Osteoblast (primary cell): ENCODE data around the gene SCAND1. TPM values are rescaled to one million over a fixed set of nuclear protein-coding genes. Genes with fewer than 3 reads are reported as not detected.

Experiments used
- DNase-seq: peaks from one replicate; pipeline ENCODE4 v3.0.0; 2011; ENCODE audit warnings: low spot score, mixed read lengths; ENCODE audit not compliant: insufficient read length; ENCODE audit errors: missing footprints
- H2AFZ ChIP-seq: 2 replicates; pipeline ENCODE4 v1.6.0; 2011; ENCODE audit warnings: mild to moderate bottlenecking, low read length
- H3K27ac ChIP-seq: 2 replicates; pipeline ENCODE4 v1.5.1; 2011; ENCODE audit warnings: mild to moderate bottlenecking, low read depth, low read length, moderate library complexity
- H3K27me3 ChIP-seq: 2 replicates; pipeline ENCODE4 v1.6.0; 2012; ENCODE audit warnings: mild to moderate bottlenecking, control low read depth, inconsistent platforms, low read length, moderate library complexity; ENCODE audit not compliant: insufficient read depth
- H3K36me3 ChIP-seq: 2 replicates; pipeline ENCODE4 v1.5.1; 2011; ENCODE audit warnings: mild to moderate bottlenecking, low read length, control low read depth, moderate library complexity; ENCODE audit not compliant: insufficient read depth
- H3K4me1 ChIP-seq: 2 replicates; pipeline ENCODE4 v1.5.1; 2011; ENCODE audit warnings: mild to moderate bottlenecking, low read length, control low read depth, moderate library complexity; ENCODE audit not compliant: insufficient read depth
- H3K4me2 ChIP-seq: 2 replicates; pipeline ENCODE4 v1.6.0; 2011; ENCODE audit warnings: mild to moderate bottlenecking, low read length; ENCODE audit not compliant: insufficient read depth
- H3K4me3 ChIP-seq: fragments of 200-600 bp; sonication (generic); 3 replicates; pipeline ENCODE4 v1.5.1; 2012; ENCODE audit warnings: mild to moderate bottlenecking, low read length, inconsistent platforms; ENCODE audit not compliant: insufficient read depth
- H3K79me2 ChIP-seq: 2 replicates; pipeline ENCODE4 v1.6.0; 2012; ENCODE audit warnings: mild to moderate bottlenecking, low read length, control low read depth, inconsistent platforms; ENCODE audit not compliant: insufficient read depth
- H3K9me3 ChIP-seq: 2 replicates; pipeline ENCODE4 v1.5.1; 2011; ENCODE audit warnings: low read depth, low read length, control low read depth
- H4K20me1 ChIP-seq: 2 replicates; pipeline ENCODE4 v1.6.0; 2012; ENCODE audit warnings: mild to moderate bottlenecking, low read length, control low read depth; ENCODE audit not compliant: insufficient read depth
- total RNA-seq: library from RNA; depleted of rRNA; stranded (reverse); fragments of >200 nt; gene quantifications from 2 replicates; pipeline ENCODE4 v1.2.3, GENCODE V29; 2012
- TF ChIP-seq, protein P1 (sequence below): IDR thresholded peaks from 2 replicates; pipeline ENCODE4 v1.5.1; 2011; ENCODE audit warnings: mild to moderate bottlenecking, low read depth, low read length, moderate library complexity; ENCODE audit errors: extremely low read depth

The SCAND1 gene
- total RNA-seq, 1 donor: 74.6 TPM

- no peaks in the 10 kb centered on the region for H3K79me2 ChIP-seq
- no peaks in the 10 kb centered on the region for H4K20me1 ChIP-seq
- H3K27ac ChIP-seq: no peak overlapping the region
- H3K4me3 ChIP-seq: no peak overlapping the region
- DNase-seq: no peak
- H3K36me3 ChIP-seq: no peaks in the 10 kb centered on the region
- TF ChIP-seq, protein P1, sequence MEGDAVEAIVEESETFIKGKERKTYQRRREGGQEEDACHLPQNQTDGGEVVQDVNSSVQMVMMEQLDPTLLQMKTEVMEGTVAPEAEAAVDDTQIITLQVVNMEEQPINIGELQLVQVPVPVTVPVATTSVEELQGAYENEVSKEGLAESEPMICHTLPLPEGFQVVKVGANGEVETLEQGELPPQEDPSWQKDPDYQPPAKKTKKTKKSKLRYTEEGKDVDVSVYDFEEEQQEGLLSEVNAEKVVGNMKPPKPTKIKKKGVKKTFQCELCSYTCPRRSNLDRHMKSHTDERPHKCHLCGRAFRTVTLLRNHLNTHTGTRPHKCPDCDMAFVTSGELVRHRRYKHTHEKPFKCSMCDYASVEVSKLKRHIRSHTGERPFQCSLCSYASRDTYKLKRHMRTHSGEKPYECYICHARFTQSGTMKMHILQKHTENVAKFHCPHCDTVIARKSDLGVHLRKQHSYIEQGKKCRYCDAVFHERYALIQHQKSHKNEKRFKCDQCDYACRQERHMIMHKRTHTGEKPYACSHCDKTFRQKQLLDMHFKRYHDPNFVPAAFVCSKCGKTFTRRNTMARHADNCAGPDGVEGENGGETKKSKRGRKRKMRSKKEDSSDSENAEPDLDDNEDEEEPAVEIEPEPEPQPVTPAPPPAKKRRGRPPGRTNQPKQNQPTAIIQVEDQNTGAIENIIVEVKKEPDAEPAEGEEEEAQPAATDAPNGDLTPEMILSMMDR: no peak
- no peaks in the 10 kb centered on the region for H3K27me3 ChIP-seq
- no peaks in the 10 kb centered on the region for H3K9me3 ChIP-seq
- H3K4me2 ChIP-seq: no peak overlapping the region
- no peak overlapping the region for H2AFZ ChIP-seq
- no peaks in the 10 kb centered on the region for H3K4me1 ChIP-seq
Measured at GRCh38 chr20:35985806-35986205, 31.5 kb upstream of the SCAND1 start.

DNA sequence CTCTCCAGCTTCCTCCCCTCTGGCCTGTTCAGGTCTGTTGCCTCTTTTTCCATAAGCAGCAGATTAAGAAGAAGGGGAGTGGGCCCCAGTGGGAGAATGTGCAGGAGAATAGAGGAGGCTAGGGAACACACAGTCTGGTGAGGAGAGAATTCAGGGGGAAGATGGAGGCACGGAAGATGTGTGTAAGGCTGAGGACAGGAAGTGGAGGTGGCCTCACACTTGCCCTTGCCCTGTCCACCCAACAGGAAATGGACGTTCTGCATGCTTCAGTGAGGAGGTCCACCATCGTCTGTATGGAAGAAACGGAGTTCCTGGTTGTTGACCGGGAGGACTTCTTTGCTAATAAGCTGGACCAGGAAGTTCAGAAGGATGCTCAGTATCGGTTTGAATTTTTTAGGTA is 30.1 kb upstream of the SCAND1 start:
- Histone ChIP-seq H4K20me1 (no peaks in the 10 kb centered on the region), H3K4me3 (no peak overlapping the region), H3K79me2 (no peaks in the 10 kb centered on the region), H3K27ac (no peak overlapping the region), H2AFZ (no peak overlapping the region), H3K4me2 (no peak overlapping the region), H3K9me3 (no peaks in the 10 kb centered on the region), H3K4me1 (no peaks in the 10 kb centered on the region), H3K27me3 (no peaks in the 10 kb centered on the region), H3K36me3 (no peaks in the 10 kb centered on the region)
- TF ChIP-seq, protein P1: no peak
- no peak for DNase-seq

DNA sequence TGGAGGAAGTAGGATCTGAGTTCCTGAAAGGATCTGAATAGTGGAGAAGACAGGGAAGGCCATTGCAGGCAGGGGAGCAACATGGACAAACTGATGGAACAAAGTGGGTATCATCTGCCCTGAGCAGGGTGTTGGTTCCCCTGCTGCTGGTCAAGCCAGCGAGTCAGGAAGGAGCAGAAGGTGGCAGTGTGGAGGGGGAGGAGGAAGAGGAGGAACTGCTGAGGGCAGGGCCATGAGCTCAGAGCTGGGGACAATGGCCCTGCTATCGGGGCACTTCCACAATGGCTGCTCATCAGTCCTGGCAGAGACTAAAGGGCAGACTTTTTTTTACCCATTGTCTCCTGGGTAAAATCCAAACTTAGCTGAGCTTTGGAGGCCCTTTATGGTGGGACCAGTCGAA is 27.7 kb upstream of the SCAND1 start:
- Histone ChIP-seq H2AFZ (no peak overlapping the region), H3K36me3 (no peaks in the 10 kb centered on the region), H3K4me3 (no peak overlapping the region), H3K4me2 (no peak overlapping the region), H3K9me3 (no peaks in the 10 kb centered on the region), H3K27me3 (no peaks in the 10 kb centered on the region), H3K4me1 (no peaks in the 10 kb centered on the region), H3K79me2 (no peaks in the 10 kb centered on the region), H3K27ac (no peak overlapping the region), H4K20me1 (no peaks in the 10 kb centered on the region)
- TF ChIP-seq, protein P1: no peak
- DNase-seq: no peak

- DNase-seq: no peak
- Histone ChIP-seq H3K4me3 (no peak overlapping the region), H3K4me2 (no peak overlapping the region), H3K27me3 (no peaks in the 10 kb centered on the region), H2AFZ (no peak overlapping the region), H3K9me3 (no peaks in the 10 kb centered on the region), H3K79me2 (no peaks in the 10 kb centered on the region), H3K27ac (no peak overlapping the region), H3K36me3 (no peaks in the 10 kb centered on the region), H3K4me1 (no peaks in the 10 kb centered on the region), H4K20me1 (no peaks in the 10 kb centered on the region)
- TF ChIP-seq, protein P1: no peak
Measured at GRCh38 chr20:35979544-35979943, 25.2 kb upstream of the SCAND1 start.
